Osteoblast (primary cell): ENCODE results near the gene LUC7L. TPM values are rescaled to one million over a fixed set of nuclear protein-coding genes. Genes with fewer than 3 reads are reported as not detected.
"Not testable (repeated sequence)": the region's sequence is repeated elsewhere in the genome, so short reads cannot be mapped to it uniquely, and the experiment has no call there.

Experiments
- DNase-seq: peaks from one replicate; pipeline ENCODE4 v3.0.0; 2011; ENCODE audit warnings: low spot score, mixed read lengths; ENCODE audit not compliant: insufficient read length; ENCODE audit errors: missing footprints
- H2AFZ ChIP-seq: 2 replicates; pipeline ENCODE4 v1.6.0; 2011; ENCODE audit warnings: mild to moderate bottlenecking, low read length
- H3K27ac ChIP-seq: 2 replicates; pipeline ENCODE4 v1.5.1; 2011; ENCODE audit warnings: mild to moderate bottlenecking, low read depth, low read length, moderate library complexity
- H3K27me3 ChIP-seq: 2 replicates; pipeline ENCODE4 v1.6.0; 2012; ENCODE audit warnings: mild to moderate bottlenecking, control low read depth, inconsistent platforms, low read length, moderate library complexity; ENCODE audit not compliant: insufficient read depth
- H3K36me3 ChIP-seq: 2 replicates; pipeline ENCODE4 v1.5.1; 2011; ENCODE audit warnings: mild to moderate bottlenecking, low read length, control low read depth, moderate library complexity; ENCODE audit not compliant: insufficient read depth
- H3K4me1 ChIP-seq: 2 replicates; pipeline ENCODE4 v1.5.1; 2011; ENCODE audit warnings: mild to moderate bottlenecking, low read length, control low read depth, moderate library complexity; ENCODE audit not compliant: insufficient read depth
- H3K4me2 ChIP-seq: 2 replicates; pipeline ENCODE4 v1.6.0; 2011; ENCODE audit warnings: mild to moderate bottlenecking, low read length; ENCODE audit not compliant: insufficient read depth
- H3K4me3 ChIP-seq: fragments of 200-600 bp; sonication (generic); 3 replicates; pipeline ENCODE4 v1.5.1; 2012; ENCODE audit warnings: mild to moderate bottlenecking, low read length, inconsistent platforms; ENCODE audit not compliant: insufficient read depth
- H3K79me2 ChIP-seq: 2 replicates; pipeline ENCODE4 v1.6.0; 2012; ENCODE audit warnings: mild to moderate bottlenecking, low read length, control low read depth, inconsistent platforms; ENCODE audit not compliant: insufficient read depth
- H3K9me3 ChIP-seq: 2 replicates; pipeline ENCODE4 v1.5.1; 2011; ENCODE audit warnings: low read depth, low read length, control low read depth
- H4K20me1 ChIP-seq: 2 replicates; pipeline ENCODE4 v1.6.0; 2012; ENCODE audit warnings: mild to moderate bottlenecking, low read length, control low read depth; ENCODE audit not compliant: insufficient read depth
- CTCF ChIP-seq: IDR thresholded peaks from 2 replicates; pipeline ENCODE4 v1.5.1; 2011; ENCODE audit warnings: mild to moderate bottlenecking, low read depth, low read length, moderate library complexity; ENCODE audit errors: extremely low read depth
- total RNA-seq: library from RNA; depleted of rRNA; stranded (reverse); fragments of >200 nt; gene quantifications from 2 replicates; pipeline ENCODE4 v1.2.3, GENCODE V29; 2012

LUC7L gene
- total RNA-seq, 1 donor = 46.0 TPM

GRCh38 chr16:170788-171187 is 58.5 kb downstream of the LUC7L start:
- no peaks in the 10 kb centered on the region for H3K79me2 ChIP-seq
- TF ChIP-seq CTCF = no peak
- H4K20me1 ChIP-seq = no peaks in the 10 kb centered on the region
- no peak overlapping the region for H3K27ac ChIP-seq
- no peak overlapping the region for H3K4me2 ChIP-seq
- no peaks in the 10 kb centered on the region for H3K36me3 ChIP-seq
- peak; percentile 85 for DNase-seq
- H3K9me3 ChIP-seq = no peaks in the 10 kb centered on the region
- H3K27me3 ChIP-seq = peaks cover 53% of the 10 kb centered on the region
- no peak overlapping the region for H3K4me3 ChIP-seq
- no peaks in the 10 kb centered on the region for H3K4me1 ChIP-seq
- H2AFZ ChIP-seq = no peak overlapping the region

- DNase-seq = peak; percentile 67
- H3K4me1 ChIP-seq, H3K79me2 ChIP-seq, H2AFZ ChIP-seq, H3K4me2 ChIP-seq, H3K27ac ChIP-seq, H3K4me3 ChIP-seq, H3K9me3 ChIP-seq, H4K20me1 ChIP-seq, H3K36me3 ChIP-seq: not testable (repeated sequence)
- peaks cover 53% of the 10 kb centered on the region for H3K27me3 ChIP-seq
Measured at GRCh38 chr16:170088-170507, 59.2 kb downstream of the LUC7L start.

GRCh38 chr16:169014-169413 is 60.2 kb downstream of the LUC7L start:
- Histone ChIP-seq H3K27me3 (peaks cover 47% of the 10 kb centered on the region), H3K79me2 (no peaks in the 10 kb centered on the region), H3K4me2 (no peak overlapping the region), H2AFZ (no peak overlapping the region), H3K4me3 (no peak overlapping the region), H3K4me1 (no peaks in the 10 kb centered on the region), H3K27ac (no peak overlapping the region), H3K36me3 (no peaks in the 10 kb centered on the region), H4K20me1 (no peaks in the 10 kb centered on the region), H3K9me3 (no peaks in the 10 kb centered on the region)
- peak; percentile 67 for DNase-seq
- no peak for TF ChIP-seq CTCF

GRCh38 chr16:168424-168823 is 60.8 kb downstream of the LUC7L start:
- no peaks in the 10 kb centered on the region for H3K9me3 ChIP-seq
- no peak overlapping the region for H3K4me3 ChIP-seq
- no peak overlapping the region for H3K27ac ChIP-seq
- no peaks in the 10 kb centered on the region for H3K36me3 ChIP-seq
- H3K4me2 ChIP-seq = no peak overlapping the region
- DNase-seq = peak; percentile 75
- H3K4me1 ChIP-seq = no peaks in the 10 kb centered on the region
- H2AFZ ChIP-seq = no peak overlapping the region
- no peaks in the 10 kb centered on the region for H3K79me2 ChIP-seq
- H3K27me3 ChIP-seq = peaks cover 47% of the 10 kb centered on the region
- H4K20me1 ChIP-seq = no peaks in the 10 kb centered on the region
- TF ChIP-seq CTCF = no peak
